Central memory CD8-positive, alpha-beta T cell (primary cell): Measurements from ENCODE around the gene RTP5.
"Not testable (repeated sequence)": the region's sequence is repeated elsewhere in the genome, so short reads cannot be mapped to it uniquely, and the experiment has no call there.

ENCODE experiments used
- ATAC-seq: fragments of 150-1000 bp; cut with Tn5 transposase; replicated peaks from 2 replicates; pipeline ENCODE4 v1.10.0; 2022; ENCODE audit warnings: mild to moderate bottlenecking, moderate FRiP score, moderate number of reproducible peaks; ENCODE audit not compliant: poor library complexity, severe bottlenecking; ENCODE audit errors: extremely low read depth
- DNase-seq, 2 donors: peaks; one replicate each; pipeline ENCODE4 v3.0.0; 2021; ENCODE audit warnings: low spot score in 2 of 2
- H3K27ac Mint-ChIP-seq: one replicate; pipeline ENCODE4 v1.8.0; 2022; ENCODE audit warnings: low read depth, mild to moderate bottlenecking, moderate library complexity, mixed read lengths
- H3K27me3 Mint-ChIP-seq: one replicate; pipeline ENCODE4 v1.8.0; 2022; ENCODE audit warnings: mixed read lengths
- H3K36me3 Mint-ChIP-seq: one replicate; pipeline ENCODE4 v1.8.0; 2022; ENCODE audit warnings: mild to moderate bottlenecking, moderate library complexity, mixed read lengths; ENCODE audit not compliant: insufficient read depth
- H3K4me1 Mint-ChIP-seq: one replicate; pipeline ENCODE4 v1.8.0; 2022; ENCODE audit warnings: mixed read lengths
- H3K4me3 Mint-ChIP-seq: one replicate; pipeline ENCODE4 v1.8.0; 2022; ENCODE audit warnings: mild to moderate bottlenecking, moderate library complexity, mixed read lengths
- H3K9me3 Mint-ChIP-seq: one replicate; pipeline ENCODE4 v1.8.0; 2022; ENCODE audit warnings: mixed read lengths

The RTP5 gene

DNA sequence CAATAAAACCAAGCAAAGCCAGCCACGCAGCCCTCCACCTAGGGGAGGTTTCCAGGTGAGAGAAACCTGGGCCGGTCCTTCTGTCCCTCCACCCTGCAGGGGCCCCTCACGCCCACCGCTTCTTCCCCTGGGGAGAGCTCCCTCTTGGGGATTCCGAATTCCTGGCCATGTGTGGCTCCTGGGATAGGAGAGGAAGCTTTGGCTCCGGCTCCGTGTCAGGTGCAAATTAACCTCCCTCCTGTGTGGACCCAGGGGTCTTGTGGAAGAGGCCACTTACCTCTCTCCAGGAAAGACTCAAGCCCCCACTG is 4.2 kb downstream of the RTP5 start:
- Mint-ChIP-seq H3K4me3 (peak overlapping the region; percentile 59), H3K9me3 (no peaks in the 10 kb centered on the region), H3K4me1 (peaks cover 33% of the 10 kb centered on the region), H3K27me3 (no peaks in the 10 kb centered on the region), H3K36me3 (peaks cover 8% of the 10 kb centered on the region), H3K27ac (no peak overlapping the region)
- DNase-seq: no peak
- ATAC-seq: no peak

DNA sequence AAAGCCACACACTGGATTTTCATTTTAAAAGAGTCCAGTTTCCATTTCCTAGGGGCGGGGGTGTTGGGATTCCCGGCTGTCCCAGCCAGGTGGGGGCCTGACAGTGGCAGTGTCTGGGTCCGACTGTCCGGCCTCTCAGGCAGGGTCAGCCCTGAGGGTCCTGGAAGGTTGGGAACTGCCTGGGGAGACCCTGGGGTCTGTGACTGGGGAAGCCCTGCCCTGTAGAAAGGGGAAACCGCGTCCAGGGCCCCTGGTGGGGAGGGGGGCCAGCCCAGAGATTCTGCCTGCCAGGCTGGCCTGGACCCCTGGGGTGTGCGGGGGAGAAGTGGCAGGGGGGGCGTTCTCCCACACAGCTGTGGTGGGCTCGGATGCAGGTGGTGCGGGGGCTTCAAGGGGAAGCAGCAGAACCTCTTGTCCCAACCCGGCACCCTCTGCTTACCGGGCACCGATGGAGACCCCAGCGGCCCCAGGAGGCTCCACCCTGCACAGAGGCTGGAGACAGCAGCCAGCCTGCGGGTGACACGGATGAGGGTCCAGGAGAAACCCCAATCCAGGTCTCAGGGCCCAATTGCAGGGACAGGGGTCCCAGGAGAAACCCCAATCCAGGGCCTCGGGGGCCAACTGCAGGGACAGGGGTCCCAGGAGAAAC is 4.9 kb downstream of the RTP5 start:
- H3K27me3 Mint-ChIP-seq: no peaks in the 10 kb centered on the region
- no peak for ATAC-seq
- no peak overlapping the region for H3K27ac Mint-ChIP-seq
- peaks cover 33% of the 10 kb centered on the region for H3K4me1 Mint-ChIP-seq
- H3K36me3 Mint-ChIP-seq: peaks cover 9% of the 10 kb centered on the region
- H3K4me3 Mint-ChIP-seq: no peak overlapping the region
- DNase-seq: no peak
- no peaks in the 10 kb centered on the region for H3K9me3 Mint-ChIP-seq

DNA sequence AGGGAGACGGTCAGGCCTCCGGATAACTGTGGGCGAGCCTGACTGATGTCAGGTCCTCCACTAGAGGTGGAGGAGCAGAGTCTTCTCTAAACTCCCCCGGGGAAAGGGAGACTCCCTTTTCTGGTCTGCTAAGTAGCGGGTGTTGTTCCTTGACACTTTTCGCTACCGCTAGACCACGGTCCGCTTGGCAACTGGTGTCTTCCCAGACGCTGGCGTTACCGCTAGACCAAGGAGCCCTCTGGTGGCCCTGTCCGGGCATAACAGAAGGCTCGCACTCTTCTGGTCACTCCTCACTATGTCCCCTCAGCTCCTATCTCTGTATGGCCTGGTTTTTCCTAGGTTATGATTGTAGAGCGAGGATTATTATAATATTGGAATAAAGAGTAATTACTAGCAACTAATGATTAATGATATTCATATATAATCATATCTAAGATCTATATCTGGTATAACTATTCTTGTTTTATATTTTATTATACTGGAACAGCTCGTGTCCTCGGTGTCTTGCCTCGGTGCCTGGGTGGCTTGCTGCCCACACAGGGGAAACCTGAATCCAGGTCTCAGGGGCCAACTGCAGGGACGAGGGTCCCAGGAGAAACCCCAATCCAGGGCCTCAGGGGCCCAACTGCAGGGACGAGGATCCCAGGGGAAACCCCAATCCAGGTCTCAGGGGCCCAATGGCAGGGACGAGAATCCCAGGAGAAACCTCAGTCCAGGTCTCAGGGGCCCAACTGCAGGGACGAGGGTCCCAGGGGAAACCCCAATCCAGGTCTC is 6.4 kb downstream of the RTP5 start:
- ATAC-seq, H3K27ac Mint-ChIP-seq, H3K4me3 Mint-ChIP-seq, H3K27me3 Mint-ChIP-seq, DNase-seq, H3K9me3 Mint-ChIP-seq: not testable (repeated sequence)
- H3K4me1 Mint-ChIP-seq: peaks cover 33% of the 10 kb centered on the region
- H3K36me3 Mint-ChIP-seq: peaks cover 10% of the 10 kb centered on the region

DNA sequence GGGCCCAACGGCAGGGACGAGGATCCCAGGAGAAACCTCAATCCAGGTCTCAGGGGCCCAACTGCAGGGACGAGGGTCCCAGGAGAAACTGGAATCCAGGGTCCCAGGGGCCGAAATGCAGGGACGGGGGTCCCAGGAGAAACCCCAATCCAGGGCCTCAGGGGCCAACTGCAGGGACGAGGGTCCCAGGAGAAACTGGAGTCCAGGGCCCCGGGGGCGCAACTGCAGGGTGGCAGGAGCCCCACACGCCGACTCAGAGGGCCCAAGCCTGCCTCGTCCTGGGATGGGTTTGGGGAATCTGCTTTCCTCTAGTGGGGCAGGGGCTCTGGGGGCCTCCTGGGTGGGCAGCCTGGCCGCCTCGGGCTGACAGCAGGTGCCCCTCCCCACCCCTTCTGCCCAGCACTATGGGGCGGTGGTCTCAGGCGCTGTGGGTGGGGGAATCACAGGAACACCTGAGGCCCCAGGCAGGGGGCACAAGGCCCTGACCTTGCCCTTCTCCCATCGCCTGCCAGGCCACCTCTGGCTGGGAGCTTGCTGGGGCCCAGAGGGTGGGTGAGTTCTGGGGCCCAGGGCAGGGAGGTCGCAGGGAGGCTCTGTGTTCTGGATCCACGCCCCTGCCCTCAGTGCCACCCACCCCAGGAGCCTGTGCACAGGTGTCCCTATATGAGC is 7.1 kb downstream of the RTP5 start:
- Mint-ChIP-seq H3K27ac (no peak overlapping the region), H3K4me1 (peaks cover 34% of the 10 kb centered on the region), H3K27me3 (no peaks in the 10 kb centered on the region), H3K4me3 (no peak overlapping the region), H3K9me3 (no peaks in the 10 kb centered on the region), H3K36me3 (peaks cover 12% of the 10 kb centered on the region)
- no peak for DNase-seq
- no peak for ATAC-seq

DNA sequence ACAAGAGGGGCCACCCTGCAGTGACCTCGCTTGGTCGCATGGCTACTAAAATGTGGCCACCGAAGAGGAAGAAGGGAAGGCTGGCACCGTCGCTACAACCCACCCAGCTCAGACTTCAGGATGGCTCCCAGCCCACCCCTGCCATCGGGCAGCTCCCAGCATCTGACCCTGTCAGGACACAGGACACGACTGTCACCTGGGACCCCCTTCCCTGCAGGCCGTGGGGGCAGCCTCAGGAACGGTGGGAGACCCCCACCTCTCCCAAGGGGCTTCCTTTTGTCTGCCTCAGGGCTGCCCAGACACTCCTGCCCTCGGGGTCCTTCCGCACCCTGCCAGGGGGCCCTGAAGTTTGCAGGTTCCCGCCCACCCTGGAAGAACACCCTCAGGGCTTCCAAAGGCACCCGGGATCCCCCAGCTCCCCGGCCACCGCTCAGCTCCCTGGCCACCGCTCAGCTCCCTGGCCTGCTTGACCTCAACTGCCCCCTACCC is 7.7 kb downstream of the RTP5 start:
- H3K27me3 Mint-ChIP-seq: no peaks in the 10 kb centered on the region
- H3K4me3 Mint-ChIP-seq: no peak overlapping the region
- no peak overlapping the region for H3K27ac Mint-ChIP-seq
- H3K36me3 Mint-ChIP-seq: peaks cover 15% of the 10 kb centered on the region
- ATAC-seq (no peak), DNase-seq (no peak)
- peaks cover 36% of the 10 kb centered on the region for H3K4me1 Mint-ChIP-seq
- H3K9me3 Mint-ChIP-seq: no peaks in the 10 kb centered on the region

DNA sequence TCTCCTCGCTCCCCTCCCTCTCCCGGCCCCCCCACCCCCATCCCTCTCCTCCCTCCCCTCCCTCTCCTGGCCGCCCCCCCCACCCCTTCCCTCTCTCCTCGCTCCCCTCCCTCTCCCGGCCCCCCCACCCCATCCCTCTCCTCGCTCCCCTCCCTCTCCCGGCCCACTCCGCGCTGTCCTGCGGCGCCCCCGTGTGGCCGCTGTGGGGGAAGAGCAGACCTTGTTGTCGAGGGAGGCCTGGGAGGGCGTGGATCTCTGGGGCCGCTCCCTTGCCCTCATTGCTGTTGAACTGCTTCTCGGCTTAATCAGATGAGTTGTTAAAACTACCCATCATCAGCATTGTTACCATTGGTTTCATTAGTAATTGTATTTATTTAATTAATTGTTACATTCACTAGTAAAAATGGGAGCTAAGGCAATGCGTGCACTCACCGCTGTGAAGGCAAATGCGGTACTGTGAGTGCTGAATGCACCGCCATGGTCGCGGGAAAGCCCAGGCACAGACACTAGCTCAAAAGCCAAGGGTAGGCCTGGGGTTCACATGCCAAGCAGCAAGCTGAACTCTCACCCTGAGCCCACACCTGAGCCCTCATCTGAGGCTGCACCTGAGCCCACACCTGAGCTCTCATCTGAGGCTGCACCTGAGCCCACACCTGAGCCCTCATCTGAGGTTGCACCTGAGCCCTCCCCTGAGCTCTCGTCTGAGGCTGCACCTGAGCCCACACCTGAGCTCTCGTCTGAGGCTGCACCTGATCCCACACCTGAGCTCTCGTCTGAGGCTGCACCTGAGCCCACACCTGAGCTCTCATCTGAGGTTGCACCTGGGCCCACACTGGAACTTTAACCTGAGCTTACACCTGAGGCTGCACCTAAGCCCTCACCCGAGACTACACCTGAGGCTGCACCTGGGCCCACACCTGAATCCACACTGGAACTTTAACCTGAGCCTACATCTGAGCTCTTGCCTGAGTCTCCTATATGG is 8.8 kb downstream of the RTP5 start:
- Mint-ChIP-seq H3K27me3 (no peaks in the 10 kb centered on the region), H3K4me1 (peaks cover 42% of the 10 kb centered on the region), H3K36me3 (peaks cover 17% of the 10 kb centered on the region), H3K27ac (no peak overlapping the region), H3K4me3 (no peak overlapping the region), H3K9me3 (no peaks in the 10 kb centered on the region)
- no peak for ATAC-seq
- DNase-seq: peak; percentile 52 to 53

DNA sequence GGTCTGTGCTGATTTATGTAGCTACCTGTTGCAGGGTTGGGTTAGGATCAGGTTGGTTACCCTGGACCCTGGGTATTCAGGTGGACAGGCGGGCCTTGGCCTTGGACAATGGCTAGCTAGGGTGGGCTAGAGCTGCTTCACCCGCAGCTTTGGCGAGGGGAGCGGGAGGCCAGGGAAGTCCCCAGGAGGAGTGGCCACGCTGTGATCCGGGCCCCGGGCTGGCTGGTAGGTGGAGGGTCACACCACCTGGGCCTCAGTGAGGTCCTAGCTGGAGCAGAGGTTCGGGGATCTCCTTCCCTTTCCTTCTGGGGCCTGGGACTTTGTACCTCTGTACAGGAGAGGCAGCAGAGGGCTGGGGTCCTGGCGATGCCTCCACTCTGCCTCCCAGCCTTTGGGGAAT is 9.8 kb downstream of the RTP5 start:
- ATAC-seq: no peak
- no peaks in the 10 kb centered on the region for H3K9me3 Mint-ChIP-seq
- peaks cover 19% of the 10 kb centered on the region for H3K36me3 Mint-ChIP-seq
- peaks cover 36% of the 10 kb centered on the region for H3K4me1 Mint-ChIP-seq
- no peak overlapping the region for H3K27ac Mint-ChIP-seq
- H3K4me3 Mint-ChIP-seq: peak overlapping the region; percentile 32
- no peaks in the 10 kb centered on the region for H3K27me3 Mint-ChIP-seq
- DNase-seq: no peak

DNA sequence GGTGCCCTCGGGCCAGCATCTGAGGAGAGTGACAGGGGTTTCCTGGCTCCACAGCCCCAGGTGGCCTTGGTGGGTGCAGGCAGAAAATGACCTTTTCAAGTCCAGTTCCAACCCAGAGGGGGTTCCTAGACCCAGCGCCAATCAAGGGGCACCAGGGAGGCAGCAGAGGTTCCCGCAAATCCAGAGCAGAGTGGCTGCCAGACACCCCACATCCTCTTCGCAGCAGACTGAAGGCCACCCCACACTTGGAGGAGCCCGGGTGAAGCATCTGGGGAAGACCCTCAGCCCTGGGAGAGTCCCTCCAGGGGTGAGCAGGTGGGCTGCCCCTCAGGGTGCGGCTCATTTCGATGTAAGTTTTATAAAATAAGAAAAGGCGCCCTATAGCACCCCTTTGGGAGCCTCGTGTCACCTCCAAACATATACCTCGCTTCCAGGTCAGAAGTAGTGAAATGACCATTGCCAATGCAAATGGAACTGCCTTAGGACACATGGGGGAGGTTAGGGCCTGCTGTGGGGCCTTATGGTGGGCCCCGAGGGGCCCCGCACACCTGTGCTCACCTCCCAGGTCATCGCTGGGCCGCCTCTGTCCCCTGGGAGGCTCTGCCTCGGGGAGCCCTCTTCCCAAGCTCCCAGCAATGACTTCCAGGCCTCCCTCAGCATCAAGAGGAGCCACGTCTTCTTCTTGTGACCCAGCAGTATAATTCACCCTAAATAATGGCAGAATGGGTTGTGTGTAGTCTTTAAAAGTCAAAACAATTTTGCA is 11.0 kb downstream of the RTP5 start:
- H3K4me1 Mint-ChIP-seq: peaks cover 36% of the 10 kb centered on the region
- DNase-seq (no peak), ATAC-seq (no peak)
- peak overlapping the region; percentile 81 for H3K4me3 Mint-ChIP-seq
- H3K36me3 Mint-ChIP-seq: peaks cover 21% of the 10 kb centered on the region
- no peaks in the 10 kb centered on the region for H3K9me3 Mint-ChIP-seq
- H3K27ac Mint-ChIP-seq: peak overlapping the region; percentile 90
- no peaks in the 10 kb centered on the region for H3K27me3 Mint-ChIP-seq

DNA sequence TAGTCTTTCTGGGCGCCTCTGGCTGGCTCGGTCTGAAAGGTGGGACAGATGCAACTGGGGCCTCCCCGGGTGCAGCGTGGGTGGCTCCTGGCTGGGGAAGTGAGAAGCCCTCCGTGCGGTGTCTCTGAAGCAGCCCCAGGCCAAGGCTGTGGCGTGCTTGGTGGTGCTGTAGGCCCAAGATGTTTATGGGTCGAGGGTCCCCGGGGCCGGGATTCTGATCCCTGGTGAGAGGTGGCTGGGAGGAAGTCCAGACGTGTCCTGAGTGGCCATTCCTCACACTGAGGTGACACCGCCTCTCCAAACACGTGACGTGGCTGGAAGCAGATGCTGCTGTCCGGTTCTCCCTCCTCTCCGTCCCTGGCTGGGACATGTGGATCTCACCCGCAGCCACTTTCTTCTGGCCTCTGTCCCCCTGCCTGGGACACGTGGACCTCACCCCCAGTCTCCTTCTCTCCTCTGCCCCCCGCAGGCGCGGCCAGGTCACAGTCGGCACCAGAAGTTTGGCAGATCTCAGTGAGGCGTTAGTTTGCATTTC is 12.6 kb downstream of the RTP5 start:
- H3K4me1 Mint-ChIP-seq: peaks cover 45% of the 10 kb centered on the region
- ATAC-seq (peak; percentile 63), DNase-seq (no peak)
- peaks cover 21% of the 10 kb centered on the region for H3K36me3 Mint-ChIP-seq
- H3K27ac Mint-ChIP-seq: peak overlapping the region; percentile 90
- H3K4me3 Mint-ChIP-seq: peak overlapping the region; percentile 81
- H3K27me3 Mint-ChIP-seq: no peaks in the 10 kb centered on the region
- H3K9me3 Mint-ChIP-seq: no peaks in the 10 kb centered on the region

DNA sequence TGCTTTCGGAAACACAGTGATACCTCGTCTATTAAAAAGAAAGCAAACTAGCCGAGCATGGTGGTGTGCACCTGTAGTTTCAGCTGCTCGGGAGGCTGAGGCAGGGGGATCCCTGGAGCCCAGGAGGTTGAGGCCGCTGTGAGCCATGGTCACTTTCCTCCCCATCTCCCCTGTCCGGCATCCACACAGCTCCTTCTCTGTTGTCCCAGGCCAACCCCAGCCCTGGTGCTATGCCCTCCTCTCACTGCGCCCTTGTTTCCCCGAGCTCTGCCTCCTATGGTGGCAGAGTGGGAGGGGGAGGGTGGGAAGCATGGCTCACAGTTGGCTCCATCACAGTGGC is 15.4 kb downstream of the RTP5 start:
- Mint-ChIP-seq H3K4me3 (no peak overlapping the region), H3K36me3 (peaks cover 21% of the 10 kb centered on the region), H3K4me1 (peaks cover 66% of the 10 kb centered on the region), H3K27ac (no peak overlapping the region), H3K9me3 (no peaks in the 10 kb centered on the region), H3K27me3 (no peaks in the 10 kb centered on the region)
- no peak for ATAC-seq
- no peak for DNase-seq

DNA sequence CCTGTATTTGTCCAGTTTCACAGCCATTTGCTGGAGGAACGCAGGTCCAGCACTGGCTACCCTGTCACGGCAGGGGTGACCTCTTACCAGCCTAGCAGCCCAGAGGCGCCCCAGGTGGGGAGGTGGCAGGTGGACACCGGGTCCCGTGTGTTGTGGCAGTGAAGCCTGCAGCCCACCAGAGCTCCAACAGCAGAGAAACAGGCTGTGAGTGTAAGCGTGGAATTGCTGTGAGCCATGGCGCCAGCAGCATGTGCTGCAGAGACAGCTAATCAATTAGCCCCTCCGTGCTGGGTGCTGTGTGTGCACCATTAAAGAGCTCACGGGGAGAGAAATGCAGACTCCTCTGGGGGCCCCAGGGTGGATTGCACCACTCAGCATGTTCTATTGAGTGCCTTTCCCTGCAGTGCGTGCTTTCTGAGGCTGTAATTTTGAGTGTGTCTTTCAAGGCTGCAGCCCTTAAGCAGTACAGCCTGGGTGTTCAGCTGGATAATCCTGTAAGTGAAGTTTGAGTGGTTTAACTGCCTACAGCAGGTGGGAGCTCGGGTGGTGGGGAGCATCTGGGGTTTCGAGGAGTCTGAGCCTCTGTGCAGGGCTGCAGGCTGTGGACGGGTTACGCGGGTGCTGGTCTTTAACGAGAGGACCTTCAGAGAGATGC is 15.9 kb downstream of the RTP5 start:
- Mint-ChIP-seq H3K4me3 (no peak overlapping the region), H3K27me3 (no peaks in the 10 kb centered on the region), H3K4me1 (peaks cover 68% of the 10 kb centered on the region), H3K9me3 (no peaks in the 10 kb centered on the region), H3K36me3 (peaks cover 21% of the 10 kb centered on the region), H3K27ac (no peak overlapping the region)
- DNase-seq: no peak
- no peak for ATAC-seq
